Mesenchymal stem cell (in vitro differentiated cells and primary cell): ENCODE measurements around the gene KRT6B. TPM values are rescaled to one million over a fixed set of nuclear protein-coding genes. Genes with fewer than 3 reads are reported as not detected.
"Not testable (repeated sequence)": the region's sequence is repeated elsewhere in the genome, so short reads cannot be mapped to it uniquely, and the experiment has no call there.

Experiments used
- DNase-seq: peaks from one replicate; pipeline ENCODE4 v3.0.0-alpha.2; 2013
- H2AFZ ChIP-seq: one replicate; pipeline ENCODE4 v1.6.1; 2013; ENCODE audit warnings: low read depth, mild to moderate bottlenecking, control low read depth, inconsistent platforms, low read length, moderate library complexity
- H2AK5ac ChIP-seq: 2 replicates; pipeline ENCODE4 v1.6.1; 2013; ENCODE audit warnings: low read length, moderate library complexity, mild to moderate bottlenecking, inconsistent platforms; ENCODE audit not compliant: severe bottlenecking
- H2BK120ac ChIP-seq: one replicate; pipeline ENCODE4 v1.6.1; 2013; ENCODE audit warnings: low read depth, mild to moderate bottlenecking, inconsistent platforms, low read length, moderate library complexity
- H2BK12ac ChIP-seq, 2 experiments: one replicate each; pipeline ENCODE4 v1.6.1; 2013; ENCODE audit warnings: inconsistent platforms in 2 of 2, low read length in 2 of 2, mild to moderate bottlenecking in 2 of 2, moderate library complexity in 2 of 2, control low read depth in 1 of 2
- H2BK15ac ChIP-seq: one replicate; pipeline ENCODE4 v1.6.1; 2013; ENCODE audit warnings: mild to moderate bottlenecking, low read depth, inconsistent platforms; ENCODE audit not compliant: poor library complexity, severe bottlenecking
- H2BK5ac ChIP-seq: 2 replicates; pipeline ENCODE4 v1.6.1; 2013; ENCODE audit warnings: low read depth, mild to moderate bottlenecking, low read length, control low read depth, inconsistent platforms; ENCODE audit not compliant: poor library complexity, severe bottlenecking
- H3K14ac ChIP-seq, 2 experiments: one replicate each; pipeline ENCODE4 v1.6.1; 2013; ENCODE audit warnings: inconsistent platforms in 2 of 2, low read length in 2 of 2, control low read depth in 1 of 2, mild to moderate bottlenecking in 1 of 2, moderate library complexity in 1 of 2
- H3K18ac ChIP-seq, 2 experiments: one replicate each; pipeline ENCODE4 v1.6.1; 2013; ENCODE audit warnings: inconsistent platforms in 2 of 2, low read length in 2 of 2, control low read depth in 1 of 2, low read depth in 1 of 2, mild to moderate bottlenecking in 1 of 2
- H3K23ac ChIP-seq, 2 experiments: one replicate each; pipeline ENCODE4 v1.6.1; 2013; ENCODE audit warnings: inconsistent platforms in 2 of 2, low read length in 2 of 2, mild to moderate bottlenecking in 2 of 2, moderate library complexity in 2 of 2, control low read depth in 1 of 2
- H3K27ac ChIP-seq: 2 replicates; pipeline ENCODE4 v1.5.1; 2013; ENCODE audit warnings: mild to moderate bottlenecking, moderate library complexity, low read length, control low read depth, inconsistent platforms; ENCODE audit not compliant: poor library complexity, severe bottlenecking
- H3K27me3 ChIP-seq, 2 experiments: 2 replicates each; pipeline versions ENCODE4 v1.6.1 to v1.7.0; 2013; ENCODE audit warnings: low read length in 2 of 2, mild to moderate bottlenecking in 2 of 2, moderate library complexity in 2 of 2, control low read depth in 1 of 2, inconsistent platforms in 1 of 2; ENCODE audit not compliant: control insufficient read depth in 1 of 2, insufficient read depth in 1 of 2
- H3K36me3 ChIP-seq, 2 experiments: 2 replicates each; pipeline versions ENCODE4 v1.6.1 to v1.7.0; 2013; ENCODE audit warnings: low read length in 2 of 2, control low read depth in 1 of 2, inconsistent platforms in 1 of 2, low read depth in 1 of 2, mild to moderate bottlenecking in 1 of 2; ENCODE audit not compliant: insufficient read depth in 2 of 2, control insufficient read depth in 1 of 2
- H3K4ac ChIP-seq, 2 experiments: one replicate each; pipeline ENCODE4 v1.6.1; 2013; ENCODE audit warnings: inconsistent platforms in 2 of 2, low read length in 2 of 2, mild to moderate bottlenecking in 2 of 2, moderate library complexity in 2 of 2, control low read depth in 1 of 2, low read depth in 1 of 2
- H3K4me1 ChIP-seq: 2 replicates; pipeline ENCODE4 v1.6.1; 2013; ENCODE audit warnings: low read depth, low read length, control low read depth; ENCODE audit not compliant: control insufficient read depth, insufficient read depth
- H3K4me2 ChIP-seq: 2 replicates; pipeline ENCODE4 v1.6.1; 2013; ENCODE audit warnings: low read length, mild to moderate bottlenecking, inconsistent platforms; ENCODE audit not compliant: poor library complexity, severe bottlenecking
- H3K4me3 ChIP-seq, 2 experiments: 2 replicates each; pipeline versions ENCODE4 v1.5.1 to v1.7.0; 2013; ENCODE audit warnings: low read length in 2 of 2, mild to moderate bottlenecking in 2 of 2, control low read depth in 1 of 2, low read depth in 1 of 2; ENCODE audit not compliant: insufficient read depth in 1 of 2
- H3K79me1 ChIP-seq: replicated peaks from 2 replicates; pipeline ENCODE4 v1.6.1; 2013; ENCODE audit warnings: mild to moderate bottlenecking, control low read depth, low read length, inconsistent platforms; ENCODE audit not compliant: poor library complexity, severe bottlenecking
- H3K9ac ChIP-seq: 2 replicates; pipeline ENCODE4 v1.7.0; 2013; ENCODE audit warnings: mild to moderate bottlenecking, low read length, moderate library complexity
- H3K9me3 ChIP-seq: 2 replicates; pipeline ENCODE4 v1.7.0; 2013; ENCODE audit warnings: mild to moderate bottlenecking, low read length; ENCODE audit not compliant: control insufficient read depth
- H4K8ac ChIP-seq: one replicate; pipeline ENCODE4 v1.6.1; 2013; ENCODE audit warnings: inconsistent platforms, mild to moderate bottlenecking, low read length, moderate library complexity
- H4K91ac ChIP-seq: one replicate; pipeline ENCODE4 v1.6.1; 2013; ENCODE audit warnings: mild to moderate bottlenecking, low read length, inconsistent platforms
- WGBS: methylation state at CpG from one replicate; pipeline ENCODE4 v1.1.7; 2013; ENCODE audit warnings: mixed read lengths; 5-methylcytosine and 5-hydroxymethylcytosine counted together
- polyA plus RNA-seq, 2 experiments: library from polyadenylated mRNA; stranded (reverse); fragments of 200-250 nt; gene quantifications; one replicate each; pipeline ENCODE4 v1.2.3, GENCODE V29; 2013

Gene KRT6B
- not detected for polyA plus RNA-seq (2013, experiment 1 of 2)
- not detected for polyA plus RNA-seq (2013, experiment 2 of 2)

DNA sequence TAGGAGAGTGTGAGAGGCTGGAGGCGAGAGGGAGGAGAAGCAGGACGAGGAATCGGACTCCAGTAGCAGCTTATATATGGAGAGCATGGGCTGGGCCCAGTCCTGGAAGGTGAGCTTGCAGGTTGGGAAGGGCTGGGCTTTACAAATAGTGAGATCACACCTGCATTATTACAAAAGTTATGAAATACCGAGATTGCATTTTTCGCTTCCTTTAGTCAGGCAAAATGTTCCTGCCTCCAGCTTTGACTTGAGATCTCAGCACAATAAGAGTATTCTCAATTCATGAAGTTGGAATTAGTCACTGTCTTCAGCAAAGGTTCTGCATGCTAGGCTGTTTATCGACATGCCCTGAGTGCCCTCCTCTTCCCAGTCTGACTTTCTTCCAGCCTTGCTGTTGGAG lies at the start of gene KRT6B:
Gene KRT6B (minus strand): TSS at position 46 of the 400 bp plus-strand sequence. CDS start 68 bp downstream, outside the sequence.
- no peak within 1 kb of the TSS for H3K4me2 ChIP-seq
- H3K4me1 ChIP-seq, result no peaks in the 10 kb centered on the region
- H3K4me3 ChIP-seq, result no peak within 1 kb of the TSS
- no peak within 1 kb of the TSS for H2BK5ac ChIP-seq
- no peaks in the 10 kb centered on the region for H3K36me3 ChIP-seq
- peaks cover 4 to 39% of the 10 kb centered on the region in 2 experiments for H3K27me3 ChIP-seq
- no peak within 1 kb of the TSS for H3K27ac ChIP-seq
- no peak within 1 kb of the TSS for H3K18ac ChIP-seq
- H2BK12ac ChIP-seq, result no peak within 1 kb of the TSS
- H4K91ac ChIP-seq, result no peak within 1 kb of the TSS
- no peak within 1 kb of the TSS for H2BK15ac ChIP-seq
- WGBS, result 84% methylated on average over 6 of the region's 6 CpGs
- H4K8ac ChIP-seq, result no peak within 1 kb of the TSS
- DNase-seq, result no peak
- no peaks in the 10 kb centered on the region for H3K79me1 ChIP-seq
- no peak within 1 kb of the TSS for H3K9ac ChIP-seq
- no peak within 1 kb of the TSS for H2AFZ ChIP-seq
- no peak within 1 kb of the TSS for H3K4ac ChIP-seq
- H3K14ac ChIP-seq, result no peak within 1 kb of the TSS
- H3K23ac ChIP-seq, result no peak within 1 kb of the TSS
- H3K9me3 ChIP-seq, result no peaks in the 10 kb centered on the region
- H2BK120ac ChIP-seq, result no peak within 1 kb of the TSS
- no peak within 1 kb of the TSS for H2AK5ac ChIP-seq

DNA sequence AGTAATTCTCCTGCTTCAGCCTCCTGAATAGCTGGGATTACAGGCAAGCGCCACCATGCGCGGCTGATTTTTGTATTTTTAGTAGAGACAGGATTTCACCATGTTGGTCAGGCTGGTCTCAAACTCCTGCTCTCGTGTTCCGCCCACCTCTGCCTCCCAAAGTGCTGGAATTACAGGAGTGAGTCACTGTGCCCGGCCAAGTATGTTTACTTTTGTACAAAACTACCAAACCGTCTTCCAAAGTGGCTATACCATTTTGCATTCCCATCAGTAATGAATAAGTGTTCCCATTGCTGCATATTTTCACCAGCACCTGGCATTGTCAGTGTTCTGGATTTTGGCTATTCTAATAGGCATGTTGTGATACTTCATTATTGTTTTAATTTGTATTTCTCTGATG lies 49.5 kb upstream of the KRT6B start:
- H4K91ac ChIP-seq, result no peak overlapping the region
- peaks cover 5 to 35% of the 10 kb centered on the region in 2 experiments for H3K27me3 ChIP-seq
- H3K14ac ChIP-seq, result no peak overlapping the region
- H2AK5ac ChIP-seq, result no peak overlapping the region
- no peak overlapping the region for H4K8ac ChIP-seq
- no peaks in the 10 kb centered on the region for H3K9me3 ChIP-seq
- no peak overlapping the region for H3K4me2 ChIP-seq
- no peak for DNase-seq
- no peak overlapping the region for H2BK12ac ChIP-seq
- no peaks in the 10 kb centered on the region for H3K4me1 ChIP-seq
- WGBS, result 90% methylated on average over 6 of the region's 7 CpGs
- H3K79me1 ChIP-seq, result no peaks in the 10 kb centered on the region
- no peak overlapping the region for H3K23ac ChIP-seq
- H3K18ac ChIP-seq, result no peak overlapping the region
- no peak overlapping the region for H3K9ac ChIP-seq
- H3K4me3 ChIP-seq, result no peak overlapping the region
- H2BK5ac ChIP-seq, result no peak overlapping the region
- no peak overlapping the region for H2AFZ ChIP-seq
- no peak overlapping the region for H3K27ac ChIP-seq
- no peak overlapping the region for H2BK15ac ChIP-seq
- no peak overlapping the region for H3K4ac ChIP-seq
- no peak overlapping the region for H2BK120ac ChIP-seq
- no peaks in the 10 kb centered on the region for H3K36me3 ChIP-seq

DNA sequence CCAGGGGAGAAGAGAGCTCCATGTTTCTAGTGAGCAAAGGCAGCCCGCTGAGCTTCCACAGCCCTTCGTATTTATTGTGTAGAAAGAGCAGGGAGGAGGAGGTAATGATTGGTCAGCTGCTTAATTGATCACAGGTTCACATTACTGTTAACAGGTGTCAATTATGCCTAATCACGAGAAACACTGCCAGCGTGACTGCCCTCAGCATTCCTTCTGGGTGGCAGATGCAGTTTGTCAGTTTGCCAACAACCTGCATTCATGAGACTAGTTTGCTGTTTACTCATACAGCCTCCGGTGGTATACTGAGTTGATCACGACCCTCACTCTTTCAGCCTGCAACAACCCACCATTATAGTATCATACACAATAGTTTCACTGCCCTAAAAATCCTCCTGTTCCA lies 48.6 kb upstream of the KRT6B start:
- H3K4me3 ChIP-seq, DNase-seq, H2AK5ac ChIP-seq, H3K23ac ChIP-seq, H3K9me3 ChIP-seq, H2AFZ ChIP-seq, H2BK15ac ChIP-seq, H2BK120ac ChIP-seq, H2BK5ac ChIP-seq, H3K4me1 ChIP-seq, H3K79me1 ChIP-seq, H2BK12ac ChIP-seq, H3K36me3 ChIP-seq, H3K4ac ChIP-seq, H3K9ac ChIP-seq, H3K27ac ChIP-seq, H3K18ac ChIP-seq, H4K91ac ChIP-seq, H3K14ac ChIP-seq, H3K4me2 ChIP-seq, H4K8ac ChIP-seq: not testable (repeated sequence)
- H3K27me3 ChIP-seq, result peaks cover 5 to 27% of the 10 kb centered on the region in 2 experiments
- 83% methylated on average over 6 of the region's 6 CpGs for WGBS

GRCh38 chr12:52499806-52500560 lies 48.0 kb upstream of the KRT6B start:
- H2AFZ ChIP-seq, result no peak overlapping the region
- H2AK5ac ChIP-seq, result no peak overlapping the region
- H2BK15ac ChIP-seq, result no peak overlapping the region
- H4K91ac ChIP-seq, result no peak overlapping the region
- H3K9me3 ChIP-seq, result no peaks in the 10 kb centered on the region
- no peak overlapping the region for H3K4ac ChIP-seq
- H3K79me1 ChIP-seq, result no peaks in the 10 kb centered on the region
- peaks cover 5 to 26% of the 10 kb centered on the region in 2 experiments for H3K27me3 ChIP-seq
- H3K23ac ChIP-seq, result no peak overlapping the region
- H3K36me3 ChIP-seq, result no peaks in the 10 kb centered on the region
- no peak overlapping the region for H2BK120ac ChIP-seq
- no peak overlapping the region for H3K4me2 ChIP-seq
- WGBS, result 79% methylated on average over 5 of the region's 5 CpGs
- DNase-seq, result no peak
- peaks cover 2% of the 10 kb centered on the region for H3K4me1 ChIP-seq
- H3K14ac ChIP-seq, result no peak overlapping the region
- no peak overlapping the region for H3K27ac ChIP-seq
- H3K4me3 ChIP-seq, result no peak overlapping the region
- no peak overlapping the region for H2BK5ac ChIP-seq
- H4K8ac ChIP-seq, result no peak overlapping the region
- H2BK12ac ChIP-seq, result no peak overlapping the region
- H3K18ac ChIP-seq, result no peak overlapping the region
- no peak overlapping the region for H3K9ac ChIP-seq
